GM12865 (cell line): Measurements from ENCODE around the gene ELOVL5.

Experiments
- DNase-seq: peaks from one replicate; pipeline ENCODE4 v3.0.0; 2010; ENCODE audit warnings: low read depth
- H3K4me3 ChIP-seq: 2 replicates; pipeline ENCODE4 v1.5.1; 2011; ENCODE audit warnings: mild to moderate bottlenecking, low read depth, low read length, control low read depth
- CTCF ChIP-seq: IDR thresholded peaks from 2 replicates; pipeline ENCODE4 v1.5.1; 2011; ENCODE audit warnings: low read length, control low read depth, low read depth, inconsistent platforms; ENCODE audit not compliant: insufficient read depth; ENCODE audit errors: missing control alignments

Gene ELOVL5

GRCh38 chr6:53299331-53300005 lies 49.3 kb downstream of the ELOVL5 start:
- no peak for DNase-seq
- no peak for TF ChIP-seq CTCF
- H3K4me3 ChIP-seq = no peak overlapping the region

GRCh38 chr6:53297004-53297403 lies 51.7 kb downstream of the ELOVL5 start:
- no peak for DNase-seq
- H3K4me3 ChIP-seq = no peak overlapping the region
- TF ChIP-seq CTCF = no peak

- no peak overlapping the region for H3K4me3 ChIP-seq
- no peak for TF ChIP-seq CTCF
- DNase-seq = no peak
Measured at GRCh38 chr6:53295176-53295575, 53.6 kb downstream of the ELOVL5 start.

- no peak for DNase-seq
- no peak overlapping the region for H3K4me3 ChIP-seq
- no peak for TF ChIP-seq CTCF
Measured at GRCh38 chr6:53294611-53295010, 54.1 kb downstream of the ELOVL5 start.

- DNase-seq = no peak
- peak; percentile 40 for TF ChIP-seq CTCF
- H3K4me3 ChIP-seq = no peak overlapping the region
Measured at GRCh38 chr6:53294095-53294494, 54.7 kb downstream of the ELOVL5 start.

- no peak for DNase-seq
- no peak for TF ChIP-seq CTCF
- H3K4me3 ChIP-seq = no peak overlapping the region
Measured at GRCh38 chr6:53293691-53294090, 55.1 kb downstream of the ELOVL5 start.
